Thoracic aorta (tissue), 2 donors: Measurements from ENCODE around the gene BOLA2B. TPM values are rescaled to one million over a fixed set of nuclear protein-coding genes. Genes with fewer than 3 reads are reported as not detected.
"Not testable (repeated sequence)": the region's sequence is repeated elsewhere in the genome, so short reads cannot be mapped to it uniquely, and the experiment has no call there.

Experiments
- ATAC-seq: fragments of 150-250 bp; one replicate; pipeline ENCODE4 v1.8.0; 2017; ENCODE audit warnings: low read depth; ENCODE audit not compliant: insufficient number of reproducible peaks, low FRiP score
- DNase-seq: peaks from one replicate; pipeline ENCODE4 v3.0.0-alpha.2; 2020; ENCODE audit warnings: low spot score
- H3K27ac ChIP-seq, 2 donors: fragments of 200-600 bp; sonication (generic); 1 replicate in 1 of 2; 2 replicates in 1 of 2; pipeline ENCODE4 v1.5.1; 2016; ENCODE audit warnings: mild to moderate bottlenecking in 2 of 2, moderate library complexity in 2 of 2
- H3K27me3 ChIP-seq: fragments of 200-600 bp; sonication (generic); replicated peaks from 2 replicates; pipeline ENCODE4 v1.6.0; 2016; ENCODE audit warnings: mild to moderate bottlenecking; ENCODE audit not compliant: insufficient read depth
- H3K36me3 ChIP-seq: fragments of 200-600 bp; sonication (generic); one replicate; pipeline ENCODE4 v1.5.1; 2016
- H3K4me1 ChIP-seq, 2 donors: fragments of 200-600 bp; sonication (generic); 1 replicate in 1 of 2; 2 replicates in 1 of 2; pipeline versions ENCODE4 v1.5.1 to v1.6.0; 2016; ENCODE audit warnings: low read depth in 2 of 2, mild to moderate bottlenecking in 1 of 2; ENCODE audit not compliant: control insufficient read depth in 1 of 2
- H3K4me3 ChIP-seq: fragments of 200-600 bp; sonication (generic); 2 replicates; pipeline ENCODE4 v1.5.1; 2016; ENCODE audit warnings: mild to moderate bottlenecking
- H3K9me3 ChIP-seq: fragments of 200-600 bp; sonication (generic); 2 replicates; pipeline ENCODE4 v1.5.1; 2016
- total RNA-seq, 2 donors: library from RNA; depleted of rRNA; stranded (reverse); fragments of >200 nt; gene quantifications; one replicate each; pipeline versions ENCODE4 v1.1.0 to v1.2.3, GENCODE V29; 2016

BOLA2B gene
- total RNA-seq: 100 to 1,000 TPM in 1 of 2 donors, 10 to 100 TPM in 1; 83.4 to 224 TPM

GRCh38 chr16:30193615-30194014 lies at the start of gene BOLA2B, which contains the start of gene SLX1A:
Gene BOLA2B (minus strand): TSS chr16:30193666. CDS start chr16:30193595, 71 bp downstream.
Gene SLX1A (plus strand): TSS chr16:30193875. CDS start chr16:30194085, 210 bp downstream.
- peak within 1 kb of the TSS; percentile 53 for H3K4me3 ChIP-seq
- not testable (repeated sequence) for H3K36me3 ChIP-seq, H3K27ac ChIP-seq, H3K4me1 ChIP-seq, DNase-seq, H3K27me3 ChIP-seq, H3K9me3 ChIP-seq
- peak; percentile 95 for ATAC-seq

GRCh38 chr16:30217082-30217481 lies 23.6 kb upstream of the BOLA2B start:
- H3K4me1 ChIP-seq, H3K27me3 ChIP-seq, ATAC-seq, H3K27ac ChIP-seq, H3K36me3 ChIP-seq, H3K4me3 ChIP-seq, H3K9me3 ChIP-seq: not testable (repeated sequence)
- DNase-seq: peak; percentile 1

GRCh38 chr16:30211414-30211813 lies 17.9 kb upstream of the BOLA2B start:
- H3K9me3 ChIP-seq, DNase-seq, H3K27ac ChIP-seq, ATAC-seq, H3K27me3 ChIP-seq, H3K4me1 ChIP-seq, H3K36me3 ChIP-seq, H3K4me3 ChIP-seq: not testable (repeated sequence)

GRCh38 chr16:30209032-30209431 lies 15.6 kb upstream of the BOLA2B start:
- not testable (repeated sequence) for ATAC-seq, H3K4me1 ChIP-seq, H3K27ac ChIP-seq, DNase-seq, H3K9me3 ChIP-seq, H3K4me3 ChIP-seq, H3K36me3 ChIP-seq, H3K27me3 ChIP-seq

GRCh38 chr16:30207063-30207704 lies 13.7 kb upstream of the BOLA2B start:
- H3K9me3 ChIP-seq, ATAC-seq, H3K27me3 ChIP-seq, H3K4me3 ChIP-seq, H3K27ac ChIP-seq, H3K4me1 ChIP-seq, H3K36me3 ChIP-seq: not testable (repeated sequence)
- peak; percentile 1 for DNase-seq

GRCh38 chr16:30206252-30206651 lies 12.8 kb upstream of the BOLA2B start:
- H3K9me3 ChIP-seq, DNase-seq, H3K27ac ChIP-seq, H3K36me3 ChIP-seq, ATAC-seq, H3K4me1 ChIP-seq, H3K27me3 ChIP-seq: not testable (repeated sequence)
- H3K4me3 ChIP-seq: peak overlapping the region; percentile 69

GRCh38 chr16:30205541-30206236 lies 12.2 kb upstream of the BOLA2B start:
- not testable (repeated sequence) for H3K36me3 ChIP-seq, DNase-seq, H3K4me1 ChIP-seq, H3K27ac ChIP-seq, ATAC-seq, H3K27me3 ChIP-seq, H3K9me3 ChIP-seq
- H3K4me3 ChIP-seq: peak overlapping the region; percentile 69

- not testable (repeated sequence) for H3K9me3 ChIP-seq, H3K4me1 ChIP-seq, H3K27me3 ChIP-seq, H3K36me3 ChIP-seq, H3K4me3 ChIP-seq, DNase-seq, H3K27ac ChIP-seq
- ATAC-seq: peak; percentile 38
Measured at GRCh38 chr16:30199608-30200343, 6.3 kb upstream of the BOLA2B start.

- not testable (repeated sequence) for ATAC-seq
Measured at GRCh38 chr16:30199049-30199448, 5.6 kb upstream of the BOLA2B start, which contains the start of gene SULT1A3. Gene SULT1A3 (plus strand): TSS chr16:30199255. CDS start chr16:30200729, 1,474 bp downstream.

GRCh38 chr16:30197001-30197400 lies 3.5 kb upstream of the BOLA2B start:
- ATAC-seq, H3K36me3 ChIP-seq, H3K4me1 ChIP-seq, H3K9me3 ChIP-seq, H3K27ac ChIP-seq, DNase-seq, H3K4me3 ChIP-seq, H3K27me3 ChIP-seq: not testable (repeated sequence)

More at GRCh38 chr16:30199049-30199448, 5.6 kb upstream of the BOLA2B start, which contains the start of gene SULT1A3:
- H3K9me3 ChIP-seq, H3K4me3 ChIP-seq, DNase-seq, H3K27ac ChIP-seq, H3K27me3 ChIP-seq, H3K36me3 ChIP-seq, H3K4me1 ChIP-seq: not testable (repeated sequence)

GRCh38 chr16:30194172-30194925 lies 883 bp upstream of the BOLA2B start:
- peak; percentile 58 for ATAC-seq
- not testable (repeated sequence) for H3K36me3 ChIP-seq, H3K27me3 ChIP-seq, H3K27ac ChIP-seq, H3K4me1 ChIP-seq, H3K9me3 ChIP-seq, DNase-seq
- H3K4me3 ChIP-seq: peak overlapping the region; percentile 53
